ENCODE data around the gene CD7.

DNA sequence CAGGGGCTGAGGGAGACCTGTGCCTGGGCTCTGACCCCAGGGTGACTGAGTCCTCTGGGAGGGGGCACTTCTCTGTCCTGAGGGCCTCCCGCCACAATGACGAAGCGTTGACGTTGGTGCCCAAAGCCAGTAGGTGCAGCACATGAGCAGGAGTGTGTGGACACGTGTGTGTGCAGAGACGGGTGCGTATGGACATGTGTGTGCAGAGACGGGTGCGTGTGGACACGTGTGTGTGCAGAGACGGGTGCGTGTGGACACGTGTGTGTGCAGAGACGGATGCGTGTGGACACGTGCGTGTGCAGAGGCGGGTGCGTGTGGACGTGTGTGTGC is 726 bp upstream of the CD7 start:
- TF ChIP-seq, protein P1, sequence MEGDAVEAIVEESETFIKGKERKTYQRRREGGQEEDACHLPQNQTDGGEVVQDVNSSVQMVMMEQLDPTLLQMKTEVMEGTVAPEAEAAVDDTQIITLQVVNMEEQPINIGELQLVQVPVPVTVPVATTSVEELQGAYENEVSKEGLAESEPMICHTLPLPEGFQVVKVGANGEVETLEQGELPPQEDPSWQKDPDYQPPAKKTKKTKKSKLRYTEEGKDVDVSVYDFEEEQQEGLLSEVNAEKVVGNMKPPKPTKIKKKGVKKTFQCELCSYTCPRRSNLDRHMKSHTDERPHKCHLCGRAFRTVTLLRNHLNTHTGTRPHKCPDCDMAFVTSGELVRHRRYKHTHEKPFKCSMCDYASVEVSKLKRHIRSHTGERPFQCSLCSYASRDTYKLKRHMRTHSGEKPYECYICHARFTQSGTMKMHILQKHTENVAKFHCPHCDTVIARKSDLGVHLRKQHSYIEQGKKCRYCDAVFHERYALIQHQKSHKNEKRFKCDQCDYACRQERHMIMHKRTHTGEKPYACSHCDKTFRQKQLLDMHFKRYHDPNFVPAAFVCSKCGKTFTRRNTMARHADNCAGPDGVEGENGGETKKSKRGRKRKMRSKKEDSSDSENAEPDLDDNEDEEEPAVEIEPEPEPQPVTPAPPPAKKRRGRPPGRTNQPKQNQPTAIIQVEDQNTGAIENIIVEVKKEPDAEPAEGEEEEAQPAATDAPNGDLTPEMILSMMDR (IDR thresholded peaks at IDR 0.05; ENCODE audit: low read depth, low read length, poor library complexity, severe bottlenecking) = no peak
- no peak for TF ChIP-seq EZH2phosphoT487 (IDR thresholded peaks at IDR 0.05; ENCODE audit: borderline replicate concordance, low read length)

All from DOHH2 (cell line).